ENCODE data around the gene MRGPRE. TPM values are rescaled to one million over a fixed set of nuclear protein-coding genes. Genes with fewer than 3 reads are reported as not detected.

The MRGPRE gene
- total RNA-seq, 1 donor from 2014 or later, result not detected

DNA sequence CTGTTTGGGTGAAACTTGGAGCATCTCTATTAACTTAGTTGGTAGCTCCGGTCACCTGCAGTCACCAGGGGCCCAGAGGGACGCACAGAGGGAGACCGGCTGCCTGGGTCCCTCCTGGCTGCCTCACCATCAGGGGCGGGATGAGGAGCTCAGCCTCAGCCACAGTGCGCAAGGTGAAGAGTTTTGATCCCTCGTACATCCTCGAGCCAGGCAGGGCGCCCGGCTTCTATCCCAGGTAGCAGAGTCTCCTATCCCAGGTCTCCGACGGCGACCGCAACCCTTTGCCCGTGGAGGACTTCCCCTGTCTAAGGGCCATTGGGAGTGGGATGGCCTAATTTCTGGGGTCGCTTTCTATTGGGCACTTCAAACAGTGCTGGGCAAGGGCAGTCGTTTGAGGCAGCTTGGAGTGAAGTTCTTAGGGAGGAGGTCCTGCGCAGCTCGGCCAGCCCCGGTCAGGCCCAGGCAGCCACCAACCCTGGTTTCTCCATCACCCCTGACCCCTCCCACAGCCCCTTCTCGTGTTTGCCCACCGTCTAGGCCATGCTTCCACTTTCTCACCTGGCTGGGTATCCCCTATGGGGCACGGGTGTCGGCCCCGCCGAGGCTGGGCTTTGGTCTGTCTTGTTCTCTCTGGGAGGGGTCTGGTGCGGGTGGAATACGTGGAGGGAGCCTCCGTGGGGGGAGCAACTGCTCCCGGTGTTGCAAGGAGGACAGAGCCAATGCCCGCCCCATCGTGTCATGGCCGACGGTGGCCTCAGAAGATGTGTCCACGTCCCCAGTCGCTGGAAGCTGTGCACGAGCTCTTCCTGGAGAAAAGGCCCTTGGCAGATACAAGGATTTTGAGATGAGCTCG lies 10.0 kb downstream of the MRGPRE start:
- no peak for FAIRE-seq

DNA sequence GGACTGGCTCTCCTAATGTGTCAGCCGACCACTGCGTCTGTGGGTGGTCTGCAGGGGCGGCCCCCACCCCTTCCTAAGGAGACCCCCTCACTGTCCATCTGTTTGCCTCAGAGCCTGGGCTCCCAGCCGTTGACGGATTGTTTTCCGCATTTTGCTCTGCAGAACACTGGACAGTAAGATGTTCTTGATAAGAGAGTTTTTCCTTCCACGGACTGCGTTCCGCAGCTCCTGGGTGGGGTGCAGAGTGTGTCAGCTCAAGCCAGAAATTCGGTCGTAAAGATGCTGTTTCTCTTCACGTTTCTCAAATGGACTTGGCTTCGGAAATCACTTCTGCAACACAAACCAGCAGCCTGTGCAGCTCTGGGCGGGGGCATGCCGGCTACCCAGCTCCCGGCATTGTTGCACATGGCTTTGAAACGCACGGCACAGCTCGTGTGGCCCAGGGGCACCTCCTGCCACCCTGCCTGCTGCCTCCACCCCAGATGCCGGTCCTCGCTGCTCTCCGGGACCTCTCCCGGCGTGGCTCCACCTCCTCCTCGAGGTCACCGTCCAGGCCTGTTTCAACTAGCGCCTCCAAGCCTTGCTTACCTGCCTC lies 10.7 kb downstream of the MRGPRE start:
- FAIRE-seq (peak; percentile 75), DNase-seq (ENCODE audit: low read depth) (no peak)

More for the DNA sequence above, 10.0 kb downstream of the MRGPRE start:
- no peak for DNase-seq (ENCODE audit: low read depth)
- H3K4me3 ChIP-seq (ENCODE audit: low read depth, low read length), result no peak overlapping the region
- peaks cover 11% of the 10 kb centered on the region for H3K27me3 ChIP-seq (ENCODE audit: control insufficient read depth, insufficient read depth, low read length)
- TF ChIP-seq, protein P1, sequence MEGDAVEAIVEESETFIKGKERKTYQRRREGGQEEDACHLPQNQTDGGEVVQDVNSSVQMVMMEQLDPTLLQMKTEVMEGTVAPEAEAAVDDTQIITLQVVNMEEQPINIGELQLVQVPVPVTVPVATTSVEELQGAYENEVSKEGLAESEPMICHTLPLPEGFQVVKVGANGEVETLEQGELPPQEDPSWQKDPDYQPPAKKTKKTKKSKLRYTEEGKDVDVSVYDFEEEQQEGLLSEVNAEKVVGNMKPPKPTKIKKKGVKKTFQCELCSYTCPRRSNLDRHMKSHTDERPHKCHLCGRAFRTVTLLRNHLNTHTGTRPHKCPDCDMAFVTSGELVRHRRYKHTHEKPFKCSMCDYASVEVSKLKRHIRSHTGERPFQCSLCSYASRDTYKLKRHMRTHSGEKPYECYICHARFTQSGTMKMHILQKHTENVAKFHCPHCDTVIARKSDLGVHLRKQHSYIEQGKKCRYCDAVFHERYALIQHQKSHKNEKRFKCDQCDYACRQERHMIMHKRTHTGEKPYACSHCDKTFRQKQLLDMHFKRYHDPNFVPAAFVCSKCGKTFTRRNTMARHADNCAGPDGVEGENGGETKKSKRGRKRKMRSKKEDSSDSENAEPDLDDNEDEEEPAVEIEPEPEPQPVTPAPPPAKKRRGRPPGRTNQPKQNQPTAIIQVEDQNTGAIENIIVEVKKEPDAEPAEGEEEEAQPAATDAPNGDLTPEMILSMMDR (IDR thresholded peaks at IDR 0.05; ENCODE audit: insufficient read depth, low read length, severe bottlenecking), result no peak
- no peaks in the 10 kb centered on the region for H3K36me3 ChIP-seq (ENCODE audit: control insufficient read depth, insufficient read depth, low read length)

DNA sequence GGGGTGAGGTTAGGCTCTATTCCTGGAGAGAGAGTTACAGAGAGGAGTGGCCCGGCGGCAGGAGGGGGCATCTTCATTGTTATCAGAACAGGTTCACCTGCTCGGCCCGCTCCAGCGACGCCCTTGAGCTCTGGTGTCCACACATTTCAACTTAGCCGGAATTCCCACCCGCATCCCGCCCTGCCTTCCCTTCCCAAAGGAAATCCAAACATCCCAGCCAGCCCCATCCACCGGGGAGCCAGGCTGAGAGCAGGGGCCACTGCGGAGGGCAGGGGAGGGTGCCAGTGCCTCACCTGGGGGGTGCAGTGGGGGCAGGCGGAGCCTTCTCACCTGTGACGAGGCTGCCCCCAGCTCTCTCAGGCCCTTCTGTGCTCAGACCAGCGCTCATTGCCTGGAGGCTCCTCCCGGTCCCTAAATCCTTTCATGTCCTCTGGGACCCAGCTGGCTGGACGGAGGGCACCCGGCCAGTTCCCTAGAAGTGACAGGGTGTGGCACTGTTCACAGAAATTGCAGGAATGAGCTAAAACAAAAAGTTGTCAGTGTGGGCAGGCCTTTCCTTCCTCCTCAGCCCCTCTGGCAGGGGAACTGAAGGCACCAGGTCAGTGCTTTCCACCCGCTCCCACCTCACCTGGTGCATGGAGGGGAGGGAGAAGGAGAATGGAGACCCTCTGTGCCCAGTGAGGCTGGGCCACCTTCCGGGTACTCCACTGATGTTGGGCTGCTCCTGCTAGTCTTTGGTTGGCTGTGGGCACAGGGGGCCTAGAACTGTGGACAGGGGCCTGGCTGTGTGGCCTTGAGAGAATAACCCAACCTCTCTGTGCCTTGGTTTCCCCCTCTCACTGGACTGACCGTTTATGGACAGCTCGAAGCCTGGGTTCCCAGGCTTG lies 11.5 kb downstream of the MRGPRE start:
- no peak for DNase-seq (ENCODE audit: low read depth)
- no peak for FAIRE-seq

More for the DNA sequence above, 10.7 kb downstream of the MRGPRE start:
- no peak overlapping the region for H3K4me3 ChIP-seq (ENCODE audit: low read depth, low read length)
- TF ChIP-seq, protein P1 (IDR thresholded peaks at IDR 0.05; ENCODE audit: insufficient read depth, low read length, severe bottlenecking), result no peak
- no peaks in the 10 kb centered on the region for H3K36me3 ChIP-seq (ENCODE audit: control insufficient read depth, insufficient read depth, low read length)
- H3K27me3 ChIP-seq (ENCODE audit: control insufficient read depth, insufficient read depth, low read length), result peaks cover 11% of the 10 kb centered on the region

DNA sequence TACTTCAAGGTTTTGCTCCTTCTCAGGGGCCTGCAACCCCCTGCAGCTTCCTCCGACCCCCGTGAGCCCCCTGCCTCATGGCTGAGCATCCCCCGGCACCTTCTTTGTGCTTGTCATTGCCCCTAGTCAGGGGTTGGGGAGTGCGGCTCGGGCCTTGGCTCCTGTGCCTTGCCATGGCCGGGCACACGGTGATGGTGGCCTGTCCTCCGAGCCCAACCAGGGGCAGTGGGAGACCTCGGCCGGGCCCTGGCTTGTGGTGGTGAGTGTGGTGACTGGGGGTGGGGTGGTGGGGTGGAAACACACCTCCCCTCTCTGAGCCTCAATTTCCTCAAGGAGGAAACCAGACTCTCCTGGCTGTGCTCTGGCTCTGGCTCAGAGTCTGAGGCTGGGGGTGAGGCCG lies 12.1 kb downstream of the MRGPRE start:
- no peak for DNase-seq (ENCODE audit: low read depth)
- Histone ChIP-seq H3K36me3 (ENCODE audit: control insufficient read depth, insufficient read depth, low read length) (no peaks in the 10 kb centered on the region), H3K27me3 (ENCODE audit: control insufficient read depth, insufficient read depth, low read length) (peaks cover 11% of the 10 kb centered on the region), H3K4me3 (ENCODE audit: low read depth, low read length) (no peak overlapping the region)
- no peak for FAIRE-seq
- TF ChIP-seq, protein P1 (IDR thresholded peaks at IDR 0.05; ENCODE audit: insufficient read depth, low read length, severe bottlenecking), result no peak

More for the DNA sequence above, 11.5 kb downstream of the MRGPRE start:
- no peaks in the 10 kb centered on the region for H3K36me3 ChIP-seq (ENCODE audit: control insufficient read depth, insufficient read depth, low read length)
- TF ChIP-seq, protein P1 (IDR thresholded peaks at IDR 0.05; ENCODE audit: insufficient read depth, low read length, severe bottlenecking), result no peak
- H3K4me3 ChIP-seq (ENCODE audit: low read depth, low read length), result no peak overlapping the region
- peaks cover 11% of the 10 kb centered on the region for H3K27me3 ChIP-seq (ENCODE audit: control insufficient read depth, insufficient read depth, low read length)

DNA sequence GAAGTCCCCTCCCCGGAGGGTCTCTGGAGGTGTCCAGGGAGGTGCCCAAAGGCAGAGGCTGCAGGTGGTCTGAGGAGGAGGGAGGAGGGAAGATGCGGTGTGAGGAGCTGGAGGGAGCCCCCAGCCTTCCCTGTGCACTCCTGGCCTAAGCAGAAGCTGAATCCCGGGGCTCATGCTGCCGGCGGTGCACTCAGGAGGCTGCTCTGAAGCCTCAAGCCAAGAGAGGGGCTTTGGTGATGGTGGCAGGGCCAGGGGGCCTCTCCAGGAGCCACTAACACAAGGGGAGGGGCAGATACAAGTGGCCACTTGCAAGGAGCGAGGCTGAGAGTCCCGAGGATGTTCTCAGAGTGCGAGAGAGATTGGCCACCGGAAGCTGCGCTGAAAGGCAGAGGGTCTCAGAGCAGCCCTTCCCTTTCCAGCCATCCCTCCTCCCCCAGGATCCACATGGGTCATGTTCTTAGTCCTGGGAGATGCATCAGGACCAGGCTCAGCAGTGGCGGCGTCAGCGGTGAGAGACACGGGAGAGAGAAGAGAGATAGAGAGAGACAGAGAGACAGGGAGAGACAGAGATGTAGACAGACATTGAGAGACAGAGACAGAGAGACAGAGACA lies 12.8 kb downstream of the MRGPRE start:
- peaks cover 11% of the 10 kb centered on the region for H3K27me3 ChIP-seq (ENCODE audit: control insufficient read depth, insufficient read depth, low read length)
- no peak for FAIRE-seq

More for the DNA sequence above, 12.8 kb downstream of the MRGPRE start:
- TF ChIP-seq, protein P1 (IDR thresholded peaks at IDR 0.05; ENCODE audit: insufficient read depth, low read length, severe bottlenecking), result no peak
- H3K36me3 ChIP-seq (ENCODE audit: control insufficient read depth, insufficient read depth, low read length), result no peaks in the 10 kb centered on the region
- no peak overlapping the region for H3K4me3 ChIP-seq (ENCODE audit: low read depth, low read length)
- no peak for DNase-seq (ENCODE audit: low read depth)

Data from bronchial epithelial cell (primary cell).